SK-MEL-5 (cell line): ENCODE data around the gene PLEKHA6. TPM values are rescaled to one million over a fixed set of nuclear protein-coding genes. Genes with fewer than 3 reads are reported as not detected.

Experiments
- DNase-seq: peaks from one replicate; pipeline ENCODE4 v3.0.0-alpha.2; 2016; ENCODE audit warnings: low read depth, low spot score
- in situ Hi-C: cut with HindIII; loops from 2 replicates; pipeline ENCODE4 v1.10.0; 2016; ENCODE audit warnings: low sequenced_read_pairs, high pct_unique_total_duplicates, low pct_unique_long_range_greater_than_20kb
- total RNA-seq: library from RNA; depleted of rRNA; stranded (reverse); fragments of >200 nt; shearing (Covaris generic); gene quantifications from 2 replicates; pipeline ENCODE4 v1.2.3, GENCODE V29; 2014

PLEKHA6 gene
- total RNA-seq, 1 experiment from 2014 or later: not detected

GRCh38 chr1:204225841-204226735, 133.6 kb downstream of the PLEKHA6 start:
- in situ Hi-C loops: no loop called here
- DNase-seq: no peak

DNA sequence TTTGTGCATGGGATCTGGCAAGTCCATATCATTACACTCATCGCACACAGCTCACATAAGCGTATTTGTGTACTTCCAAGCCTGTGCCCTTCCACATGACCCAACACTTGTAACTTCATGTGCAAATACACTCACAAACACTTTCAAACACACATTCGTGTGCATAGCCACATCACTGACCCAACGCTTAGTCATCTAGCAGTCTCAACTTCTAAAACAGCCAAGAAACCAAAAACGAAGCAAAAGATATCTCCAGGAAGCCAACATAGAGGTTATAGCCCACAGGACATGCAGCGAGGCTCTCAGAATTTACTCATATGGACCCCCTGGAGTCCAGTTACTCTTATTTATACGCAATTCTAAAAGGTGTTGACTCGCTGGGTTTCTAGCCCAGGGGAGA, 135.1 kb downstream of the PLEKHA6 start:
- no peak for DNase-seq
- in situ Hi-C loops: no loop called here

DNA sequence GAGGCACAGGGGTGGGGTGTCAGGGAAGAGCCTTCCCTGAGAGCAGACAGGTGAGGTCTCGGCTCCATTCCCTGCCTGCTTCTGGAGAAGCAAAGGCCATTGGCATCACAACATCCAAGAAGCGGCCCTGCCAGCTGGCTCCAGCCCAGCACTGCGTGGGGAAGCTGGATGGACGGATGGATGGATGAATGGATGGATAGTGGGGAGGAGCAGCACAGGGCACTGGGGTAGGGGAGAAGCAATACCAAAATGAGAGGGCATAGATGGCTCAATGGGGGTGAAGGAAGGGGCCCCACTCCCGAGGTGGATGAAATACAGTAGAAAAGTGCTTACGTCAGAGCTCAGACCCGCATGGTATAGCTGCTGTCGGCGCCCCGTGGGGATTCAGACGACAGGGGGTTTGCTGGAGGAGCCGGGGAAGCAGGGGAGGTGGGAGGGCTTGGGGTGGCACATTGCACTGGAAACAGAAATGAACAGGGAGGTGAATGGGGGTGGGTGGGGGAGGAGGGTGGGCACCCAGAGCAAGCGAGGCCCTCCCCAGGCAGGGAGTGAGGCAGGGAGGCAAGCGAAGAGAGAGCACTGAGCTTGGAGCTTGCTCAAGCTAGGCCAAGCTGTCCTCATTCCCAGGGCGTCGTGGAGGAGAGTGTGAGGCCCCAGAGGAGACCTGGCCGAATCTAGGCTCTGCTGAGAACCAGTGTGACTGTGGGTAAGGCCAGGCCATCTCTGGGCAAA, 136.4 kb downstream of the PLEKHA6 start:
- in situ Hi-C loops: no loop called here
- DNase-seq: no peak

GRCh38 chr1:204222764-204223055, 137.0 kb downstream of the PLEKHA6 start:
- no peak for DNase-seq

GRCh38 chr1:204222006-204222763, 137.5 kb downstream of the PLEKHA6 start:
- in situ Hi-C loops: no loop called here
- DNase-seq: no peak

More at GRCh38 chr1:204222764-204223055, 137.0 kb downstream of the PLEKHA6 start:
- in situ Hi-C loops: no loop called here

GRCh38 chr1:204221271-204221670, 138.5 kb downstream of the PLEKHA6 start:
- DNase-seq: no peak
- in situ Hi-C loops: no loop called here

DNA sequence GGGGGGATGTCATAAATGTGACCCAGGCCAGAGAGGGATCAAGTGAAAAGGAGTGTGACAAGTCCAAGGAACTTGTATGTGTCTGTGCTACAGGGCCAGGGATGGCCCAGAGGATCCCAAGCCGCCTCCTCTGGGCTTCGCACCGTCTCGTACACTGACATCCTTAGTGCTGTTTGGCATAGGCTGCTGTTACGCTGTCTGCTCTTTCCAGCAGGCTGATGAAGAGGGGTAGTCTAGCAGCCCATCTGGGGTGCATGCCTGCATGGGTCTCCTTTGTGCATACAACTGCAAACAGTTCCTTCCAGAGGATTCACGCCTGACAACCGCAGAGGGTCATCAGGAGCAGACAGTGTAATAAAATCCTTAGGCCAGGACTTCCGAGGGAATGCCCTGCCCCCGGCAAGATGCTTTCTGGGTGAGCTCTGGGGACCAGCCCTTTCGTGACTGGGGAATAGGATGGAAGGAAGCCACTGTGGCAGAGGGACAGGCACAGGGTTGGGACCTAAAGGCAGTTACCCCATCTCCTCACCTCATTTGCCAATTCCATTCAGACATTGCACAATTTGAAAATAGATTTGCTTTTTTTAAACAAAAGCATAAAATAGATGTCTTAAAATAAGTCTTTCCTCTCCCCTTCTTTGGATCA, 139.6 kb downstream of the PLEKHA6 start:
- in situ Hi-C loops: loop anchor here (10.0 kb wide), 1 partner anchor 145 kb away; no protein-coding TSS in a partner anchor
- no peak for DNase-seq

DNA sequence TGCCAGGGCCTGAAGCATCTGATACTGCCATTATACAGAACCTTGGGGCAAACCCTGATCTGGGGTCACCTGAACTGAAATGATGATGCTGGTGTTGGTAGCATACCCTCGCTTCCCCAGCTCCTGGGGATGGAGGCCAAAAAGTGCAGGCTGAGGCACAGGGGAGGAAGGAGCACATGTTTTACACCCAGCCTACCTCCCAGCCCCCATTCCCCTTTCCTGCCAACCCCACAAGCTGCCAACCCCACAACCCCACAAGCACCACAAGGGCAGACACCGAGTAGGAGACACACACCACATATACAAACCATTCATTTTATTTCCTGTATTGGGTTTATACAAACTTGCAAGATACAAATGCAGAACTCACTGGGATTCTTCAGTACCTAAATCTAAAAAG, 141.2 kb downstream of the PLEKHA6 start:
- no peak for DNase-seq
- in situ Hi-C loops: loop anchor here (10.0 kb wide), 1 partner anchor 146 kb away; no protein-coding TSS in a partner anchor

DNA sequence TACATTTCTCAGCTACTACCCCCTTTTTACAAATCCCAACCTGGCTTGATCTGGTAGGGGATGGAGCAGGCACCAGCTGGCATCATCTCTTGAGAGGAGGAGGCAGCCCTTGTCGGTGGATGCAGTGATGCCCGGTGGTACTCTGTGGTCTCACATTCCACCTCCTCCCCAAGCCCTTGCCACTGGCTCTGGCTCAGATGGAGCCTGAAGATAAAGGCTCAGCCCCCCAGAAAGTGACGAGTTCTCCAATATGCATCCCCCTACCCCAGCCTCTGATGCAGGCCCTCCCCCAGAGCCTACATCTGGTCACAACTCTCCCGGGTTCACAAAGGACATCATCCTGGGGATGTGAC, 142.1 kb downstream of the PLEKHA6 start:
- in situ Hi-C loops: loop anchor here (10.0 kb wide), 1 partner anchor 147 kb away; no protein-coding TSS in a partner anchor
- no peak for DNase-seq

DNA sequence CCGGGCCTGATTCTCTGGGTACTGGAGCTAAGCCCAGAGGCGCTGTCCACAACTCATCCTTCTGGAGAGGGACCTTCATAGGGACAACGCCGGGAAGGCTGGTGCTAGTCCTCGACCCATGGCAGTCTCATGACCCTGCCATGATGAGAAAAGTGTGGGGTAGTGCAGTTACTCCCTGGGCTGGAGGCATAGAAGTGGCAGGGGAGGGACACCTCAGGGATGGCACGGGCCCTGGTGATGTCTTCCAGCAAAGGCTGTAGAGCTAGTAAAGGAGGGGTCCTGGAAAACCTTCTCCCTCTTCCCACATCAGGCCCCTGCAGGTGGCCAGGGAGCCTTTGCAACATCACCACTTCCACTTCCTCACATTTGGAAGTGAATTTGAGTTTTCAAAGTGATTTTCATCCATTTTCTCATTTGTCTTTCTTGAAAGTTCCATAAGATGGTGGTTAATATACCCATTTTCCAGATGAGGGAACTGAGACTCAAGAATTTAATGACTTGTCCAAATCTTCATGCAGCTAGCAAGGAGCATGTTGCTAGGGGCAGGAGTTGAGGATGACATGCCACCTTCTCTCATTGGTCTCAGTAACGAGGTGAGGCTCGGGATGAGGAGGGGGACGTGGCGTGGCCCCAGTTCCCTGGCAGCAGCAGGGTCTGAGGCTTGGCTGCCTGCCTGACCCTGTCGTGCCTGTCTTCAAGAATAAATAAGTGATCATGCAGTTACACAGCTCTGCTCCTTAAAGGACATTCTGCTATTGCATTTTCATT, 142.7 kb downstream of the PLEKHA6 start:
- in situ Hi-C loops: loop anchor here (10.0 kb wide), 1 partner anchor 148 kb away; no protein-coding TSS in a partner anchor
- no peak for DNase-seq

DNA sequence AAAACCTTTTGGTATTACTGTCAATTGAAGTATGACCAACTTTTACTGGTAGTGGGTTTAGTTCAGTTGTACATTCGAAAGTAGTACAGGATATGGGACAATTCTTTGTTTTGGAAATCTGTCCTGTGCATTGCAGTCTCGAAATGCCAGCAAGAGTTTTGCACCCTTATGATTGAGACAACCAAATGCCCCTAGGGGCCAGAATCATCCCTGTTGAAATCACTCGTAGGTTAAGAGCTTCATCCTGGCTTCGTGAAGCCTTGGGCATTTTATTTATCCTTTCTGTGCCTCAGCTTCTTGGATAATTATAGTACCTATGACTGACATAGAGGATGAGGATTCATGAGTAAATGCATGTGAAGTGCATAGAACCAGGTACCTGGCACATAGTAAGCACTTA, 143.5 kb downstream of the PLEKHA6 start:
- no peak for DNase-seq
- in situ Hi-C loops: loop anchor here (10.0 kb wide), 1 partner anchor 149 kb away; no protein-coding TSS in a partner anchor

DNA sequence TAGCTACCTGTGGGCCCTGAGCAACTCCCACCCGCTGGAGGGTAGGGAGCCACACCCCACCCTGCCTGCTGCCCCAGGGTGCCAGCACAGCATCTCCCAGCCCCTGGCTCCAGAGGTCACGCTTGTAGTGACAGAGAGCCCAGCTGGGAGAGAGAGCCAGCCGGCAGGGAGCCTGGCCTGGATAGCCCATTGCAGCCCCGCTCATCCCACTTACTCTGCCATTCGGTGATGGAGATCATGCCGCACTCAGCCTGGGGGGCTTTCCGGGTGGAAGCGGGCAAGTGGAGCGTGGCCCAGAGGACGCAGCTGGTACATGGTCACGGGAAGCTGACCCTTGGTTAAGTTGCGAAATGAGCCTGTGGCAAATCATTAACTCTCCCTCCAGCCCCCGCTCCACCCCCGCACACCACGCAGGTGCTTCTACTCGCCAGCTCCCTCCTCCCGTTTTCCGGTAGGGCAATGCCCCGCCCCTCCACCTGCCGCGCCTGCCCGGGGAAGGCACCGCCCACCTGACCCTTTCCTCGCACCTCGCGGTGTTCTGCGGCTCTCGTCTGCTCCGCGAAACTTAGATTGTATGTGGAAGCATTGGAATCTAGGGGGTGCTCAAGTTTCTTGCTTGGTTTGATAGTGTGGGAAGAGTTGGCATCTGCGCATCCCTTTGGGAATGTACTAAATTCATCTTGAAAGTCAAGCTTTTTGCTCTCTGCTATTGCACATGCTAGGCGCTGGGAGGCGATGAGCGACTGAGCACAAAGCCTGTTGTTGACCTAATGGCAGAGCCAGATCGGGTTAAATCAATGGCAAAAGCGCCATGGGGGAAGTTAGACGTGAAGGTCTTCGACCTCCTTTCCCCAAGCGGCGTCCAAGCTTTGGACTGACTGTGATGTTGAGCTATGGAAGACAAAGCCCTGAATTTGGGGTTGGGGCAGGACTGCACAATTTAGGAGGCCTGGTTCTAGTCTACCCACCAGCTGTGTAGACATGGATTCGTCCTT, 145.8 kb downstream of the PLEKHA6 start, which contains the start of gene GOLT1A:
Gene GOLT1A, minus strand, starts transcription at position 321 of the 995 bp plus-strand sequence. Its CDS starts 82 bp downstream, at position 239.
- in situ Hi-C loops: loop anchor here (10.0 kb wide), 1 partner anchor 151 kb away; no protein-coding TSS in a partner anchor
- peak; percentile 84 for DNase-seq

DNA sequence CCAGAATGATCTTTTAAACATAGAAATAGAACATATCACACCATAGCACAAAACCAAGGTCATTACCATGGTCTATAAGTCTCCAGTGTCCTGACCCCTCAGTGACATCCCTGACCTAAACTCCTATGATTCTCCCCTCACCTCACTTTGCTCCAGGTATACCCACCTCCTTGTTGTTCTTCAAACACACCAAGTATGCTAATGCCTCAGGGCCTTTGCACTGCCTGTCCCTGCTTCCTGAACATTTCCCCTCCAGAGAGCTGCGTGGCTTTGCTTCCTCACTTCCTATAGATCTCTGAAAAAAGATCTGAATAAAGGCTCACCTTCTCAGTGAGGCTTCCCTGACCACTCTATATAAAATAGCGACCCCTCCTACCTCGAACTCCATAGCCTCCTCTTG, 147.0 kb downstream of the PLEKHA6 start:
- in situ Hi-C loops: loop anchor here (10.0 kb wide), 1 partner anchor 152 kb away; no protein-coding TSS in a partner anchor
- no peak for DNase-seq

DNA sequence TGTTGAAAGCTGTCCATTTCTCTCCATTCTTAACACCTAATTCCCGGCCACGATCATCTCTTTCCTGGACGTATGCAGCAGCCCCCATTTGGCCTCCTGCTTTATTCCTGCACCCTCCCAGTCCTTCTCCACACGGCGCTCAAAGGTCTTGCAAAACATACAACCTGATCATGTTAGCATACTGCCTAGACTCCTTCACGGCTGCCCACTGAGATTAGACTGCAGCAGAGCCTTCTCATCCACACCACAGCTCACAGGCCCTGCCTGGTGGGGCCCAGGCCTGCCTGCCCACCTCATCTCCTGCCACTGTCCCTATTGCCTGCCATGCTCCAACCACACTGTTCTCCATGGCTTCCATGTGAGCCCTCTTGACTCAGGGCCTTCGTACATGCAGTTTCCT, 148.7 kb downstream of the PLEKHA6 start:
- in situ Hi-C loops: loop anchor here (10.0 kb wide), 1 partner anchor 154 kb away; no protein-coding TSS in a partner anchor
- DNase-seq: no peak

- DNase-seq: peak; percentile 51
- in situ Hi-C loops: no loop called here
These were observed 152.6 kb downstream of the PLEKHA6 start for GRCh38 chr1:204207136-204207616.
